Activated B cell treated with CpG ODN at 0.5 μM for 24 hours (primary cell): Measurements from ENCODE around the gene CCNY. TPM values are rescaled to one million over a fixed set of nuclear protein-coding genes. Genes with fewer than 3 reads are reported as not detected.

Experiments
- ATAC-seq: fragments of 200-7000 bp; cut with Tn5 transposase; one replicate; pipeline ENCODE4 v1.10.0; 2021; ENCODE audit warnings: low read depth, mild to moderate bottlenecking, moderate library complexity
- CTCF ChIA-PET: fragments of 350-600 bp; sonication (Branson Sonifier 250); formaldehyde crosslinking; loops from one replicate; lab custom pipeline; 2021; ENCODE audit warnings: antibody characterized with exemption; lab: Charles Lee
- POLR2A ChIA-PET: fragments of 350-600 bp; sonication (Branson Sonifier 250); formaldehyde crosslinking; loops from one replicate; lab custom pipeline; 2021; ENCODE audit warnings: antibody characterized with exemption; lab: Charles Lee
- DNase-seq: peaks from one replicate; pipeline ENCODE4 v3.0.0; 2022
- H3K27ac Mint-ChIP-seq: one replicate; pipeline ENCODE4 v1.8.0; 2020; ENCODE audit warnings: mixed read lengths
- H3K27me3 Mint-ChIP-seq: one replicate; pipeline ENCODE4 v1.8.0; 2021; ENCODE audit warnings: mixed read lengths
- H3K36me3 Mint-ChIP-seq: one replicate; pipeline ENCODE4 v1.8.0; 2021; ENCODE audit warnings: low read depth, mixed read lengths
- H3K4me1 Mint-ChIP-seq: one replicate; pipeline ENCODE4 v1.8.0; 2021; ENCODE audit warnings: mixed read lengths
- H3K4me3 Mint-ChIP-seq: one replicate; pipeline ENCODE4 v1.8.0; 2020; ENCODE audit warnings: mild to moderate bottlenecking, mixed read lengths
- H3K9me3 Mint-ChIP-seq: one replicate; pipeline ENCODE4 v1.8.0; 2020; ENCODE audit warnings: mixed read lengths
- intact Hi-C: fragments of 100-400 bp; cut with micrococcal nuclease; formaldehyde crosslinking; loops from one replicate; pipeline ENCODE4 v1.15.1; 2024
- total RNA-seq: library from RNA; stranded (reverse); gene quantifications from 2 replicates; pipeline ENCODE4 v1.2.3, GENCODE V29; 2022
- TF ChIP-seq, protein P1 (sequence below): fragments of 200-600 bp; IDR thresholded peaks from one replicate; pipeline ENCODE4 v1.8.0; 2022; ENCODE audit warnings: antibody characterized with exemption, mild to moderate bottlenecking

CCNY gene
- total RNA-seq, 1 donor from 2014 or later: 69.2 TPM

DNA sequence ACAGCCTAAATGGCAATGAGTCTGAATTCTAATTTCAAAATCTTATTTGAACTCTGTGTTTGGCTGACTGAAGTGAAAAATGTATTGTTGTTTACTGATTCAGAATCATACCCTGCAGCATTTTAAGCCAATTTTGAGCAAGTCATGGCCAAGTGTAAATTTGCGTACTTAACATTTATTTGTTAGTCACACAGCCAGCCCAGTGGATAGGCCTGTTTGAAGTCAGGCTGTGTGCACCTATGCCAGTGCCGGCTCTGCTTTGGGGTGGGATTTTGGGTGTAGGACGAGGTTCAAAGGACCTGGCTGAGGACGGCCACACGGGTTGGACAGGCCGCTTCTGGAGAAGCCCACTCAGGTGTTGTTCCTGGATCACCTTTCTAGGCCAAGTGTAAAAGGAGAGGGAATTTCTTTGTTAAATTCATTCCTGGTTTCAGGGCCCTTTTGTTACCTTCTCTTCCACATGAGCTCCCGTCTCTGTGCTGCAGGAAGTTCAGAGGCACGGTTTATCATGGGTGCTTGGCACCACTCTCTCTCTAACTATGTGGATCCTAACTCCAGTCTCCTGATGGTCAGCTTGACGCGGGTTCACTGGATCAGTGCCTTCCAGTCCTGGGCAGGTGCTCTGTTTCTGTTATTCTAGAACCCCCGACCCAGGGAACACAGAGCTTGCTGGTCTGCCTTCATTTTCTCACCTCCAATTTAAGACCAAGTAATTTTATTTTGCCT, 84.7 kb downstream of the CCNY start:
- H3K4me1 Mint-ChIP-seq: peaks cover 59% of the 10 kb centered on the region

DNA sequence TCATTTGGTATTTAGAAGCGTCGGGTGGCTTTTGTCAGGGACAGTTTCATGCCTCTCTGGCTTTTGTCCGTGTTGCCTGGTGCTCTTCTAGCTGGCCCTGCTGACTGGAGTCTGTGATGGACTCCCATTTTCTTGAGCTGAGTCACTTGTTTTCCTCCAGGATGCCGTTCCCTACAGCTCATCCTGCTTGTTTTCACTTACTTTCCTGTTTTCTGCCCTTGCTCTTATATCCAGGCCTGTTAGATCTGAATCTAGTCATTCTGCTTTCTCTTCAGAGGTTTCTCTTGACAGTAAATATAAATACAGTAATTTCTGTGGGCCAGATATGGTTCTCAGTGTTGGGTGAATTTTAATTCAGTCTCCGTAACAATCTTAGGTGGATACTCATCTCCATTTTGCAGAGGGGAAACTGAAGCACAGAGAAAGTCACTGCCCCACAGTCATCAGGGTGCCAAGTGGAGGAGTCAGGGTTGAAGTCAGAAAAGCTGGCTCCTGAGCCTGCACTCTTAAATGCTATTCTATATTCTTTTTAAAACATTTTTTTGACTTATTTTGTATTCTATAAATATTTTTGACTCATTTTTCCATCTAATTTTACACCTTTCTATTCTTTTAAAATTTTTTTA, 85.4 kb downstream of the CCNY start:
- Mint-ChIP-seq H3K4me1 (peaks cover 59% of the 10 kb centered on the region), H3K4me3 (no peak overlapping the region), H3K36me3 (peaks cover 11% of the 10 kb centered on the region), H3K9me3 (no peaks in the 10 kb centered on the region), H3K27ac (no peak overlapping the region), H3K27me3 (no peaks in the 10 kb centered on the region)
- intact Hi-C loops: no loop called here
- ChIA-PET CTCF (interaction anchor here (0.6 kb wide), 1 partner anchor 204 kb away, joined by 3 read pairs; no protein-coding TSS in a partner anchor), POLR2A (no interaction called here)
- TF ChIP-seq, protein P1, sequence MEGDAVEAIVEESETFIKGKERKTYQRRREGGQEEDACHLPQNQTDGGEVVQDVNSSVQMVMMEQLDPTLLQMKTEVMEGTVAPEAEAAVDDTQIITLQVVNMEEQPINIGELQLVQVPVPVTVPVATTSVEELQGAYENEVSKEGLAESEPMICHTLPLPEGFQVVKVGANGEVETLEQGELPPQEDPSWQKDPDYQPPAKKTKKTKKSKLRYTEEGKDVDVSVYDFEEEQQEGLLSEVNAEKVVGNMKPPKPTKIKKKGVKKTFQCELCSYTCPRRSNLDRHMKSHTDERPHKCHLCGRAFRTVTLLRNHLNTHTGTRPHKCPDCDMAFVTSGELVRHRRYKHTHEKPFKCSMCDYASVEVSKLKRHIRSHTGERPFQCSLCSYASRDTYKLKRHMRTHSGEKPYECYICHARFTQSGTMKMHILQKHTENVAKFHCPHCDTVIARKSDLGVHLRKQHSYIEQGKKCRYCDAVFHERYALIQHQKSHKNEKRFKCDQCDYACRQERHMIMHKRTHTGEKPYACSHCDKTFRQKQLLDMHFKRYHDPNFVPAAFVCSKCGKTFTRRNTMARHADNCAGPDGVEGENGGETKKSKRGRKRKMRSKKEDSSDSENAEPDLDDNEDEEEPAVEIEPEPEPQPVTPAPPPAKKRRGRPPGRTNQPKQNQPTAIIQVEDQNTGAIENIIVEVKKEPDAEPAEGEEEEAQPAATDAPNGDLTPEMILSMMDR: no peak
- DNase-seq: no peak
- no peak for ATAC-seq

More for the DNA sequence above, 84.7 kb downstream of the CCNY start:
- Mint-ChIP-seq H3K27ac (no peak overlapping the region), H3K4me3 (no peak overlapping the region), H3K36me3 (peaks cover 9% of the 10 kb centered on the region), H3K27me3 (no peaks in the 10 kb centered on the region), H3K9me3 (no peaks in the 10 kb centered on the region)
- ChIA-PET POLR2A (no interaction called here), CTCF (no interaction called here)
- DNase-seq: no peak
- intact Hi-C loops: no loop called here
- ATAC-seq: no peak
- TF ChIP-seq, protein P1: no peak

DNA sequence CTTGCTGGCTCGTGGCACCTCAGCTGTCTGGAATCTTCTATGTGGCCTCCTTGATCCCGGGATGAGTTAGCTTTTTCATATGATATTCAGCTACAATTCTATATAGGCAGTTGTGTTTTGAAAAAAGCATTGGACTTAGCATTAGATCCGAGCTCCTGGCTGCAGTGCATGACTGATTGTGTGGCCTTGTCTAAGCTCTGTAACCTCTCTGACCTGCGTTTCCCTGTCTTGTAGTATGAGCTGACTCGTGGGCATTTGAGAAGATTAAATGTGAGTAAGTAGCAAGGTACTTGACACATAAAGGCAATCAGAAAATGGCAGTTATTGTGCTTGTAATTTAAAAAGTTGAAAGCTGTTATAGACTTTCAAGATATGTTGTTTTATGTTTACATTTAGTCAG, 85.9 kb downstream of the CCNY start:
- CTCF ChIA-PET: interaction anchor here (0.6 kb wide), 1 partner anchor 205 kb away, joined by 3 read pairs; no protein-coding TSS in a partner anchor
- Mint-ChIP-seq H3K4me3 (no peak overlapping the region), H3K27ac (no peak overlapping the region), H3K9me3 (no peaks in the 10 kb centered on the region), H3K27me3 (no peaks in the 10 kb centered on the region), H3K4me1 (peaks cover 59% of the 10 kb centered on the region), H3K36me3 (peaks cover 11% of the 10 kb centered on the region)
- intact Hi-C loops: no loop called here
- TF ChIP-seq, protein P1: no peak
- DNase-seq (no peak), ATAC-seq (no peak)
- POLR2A ChIA-PET: no interaction called here

DNA sequence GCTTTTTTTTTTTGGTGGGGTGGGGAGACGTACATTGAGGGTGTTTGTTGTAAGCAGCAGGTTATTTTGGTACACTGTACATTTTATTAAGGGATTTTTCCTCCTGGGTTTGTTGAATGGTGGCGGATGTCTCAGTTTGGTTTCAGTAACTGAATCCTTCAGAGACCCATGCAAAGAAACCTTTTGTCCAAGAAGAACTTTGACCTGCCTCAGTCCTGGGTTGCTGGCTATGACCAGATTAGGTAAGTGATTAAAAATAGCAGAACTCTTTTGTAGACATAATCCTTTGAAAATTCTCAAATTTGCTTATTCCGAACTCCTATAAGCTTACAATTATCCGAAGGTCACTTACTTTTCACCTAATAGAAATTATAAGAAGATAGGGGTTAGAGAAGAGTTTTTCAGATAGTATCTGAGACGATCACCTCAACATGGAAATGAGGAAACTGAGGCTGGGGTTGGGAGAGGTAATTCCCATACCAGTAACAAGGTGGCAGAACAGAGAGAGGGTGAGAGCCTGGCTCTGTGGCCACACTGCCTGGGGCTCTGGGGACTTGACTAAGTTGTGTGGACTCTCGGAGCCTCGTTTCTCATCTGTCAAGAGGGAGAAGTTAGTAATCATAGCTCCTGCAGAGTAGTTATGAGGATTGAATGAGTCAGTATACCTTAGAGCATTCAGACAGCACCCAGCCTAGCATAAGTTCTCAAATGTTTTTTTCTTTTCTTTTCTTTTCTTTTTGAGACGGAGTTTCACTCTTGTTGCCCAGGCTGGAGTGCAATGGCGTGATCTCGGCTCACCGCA, 87.4 kb downstream of the CCNY start:
- ChIA-PET CTCF (no interaction called here), POLR2A (no interaction called here)
- H3K9me3 Mint-ChIP-seq: no peaks in the 10 kb centered on the region
- peaks cover 11% of the 10 kb centered on the region for H3K36me3 Mint-ChIP-seq
- TF ChIP-seq, protein P1: no peak
- H3K27me3 Mint-ChIP-seq: no peaks in the 10 kb centered on the region
- DNase-seq (no peak), ATAC-seq (no peak)
- H3K27ac Mint-ChIP-seq: no peak overlapping the region
- H3K4me3 Mint-ChIP-seq: no peak overlapping the region
- peaks cover 61% of the 10 kb centered on the region for H3K4me1 Mint-ChIP-seq
- intact Hi-C loops: no loop called here
